DOHH2 (cell line): Measurements from ENCODE around the gene CHERP.
"Not testable (repeated sequence)": the region's sequence is repeated elsewhere in the genome, so short reads cannot be mapped to it uniquely, and the experiment has no call there.

ENCODE experiments used
- H3F3A ChIP-seq: fragments of 200-600 bp; sonication (generic), shearing (Covaris generic); 2 replicates; pipeline ENCODE4 v1.6.0; 2016; ENCODE audit warnings: antibody characterized with exemption, mild to moderate bottlenecking; ENCODE audit not compliant: control insufficient read depth, insufficient read depth
- H3K27ac ChIP-seq: fragments of 200-600 bp; sonication (generic); 2 replicates; pipeline ENCODE4 v1.5.1; 2014; ENCODE audit warnings: low read depth, mild to moderate bottlenecking, low read length, moderate library complexity
- H3K27me3 ChIP-seq: fragments of 200-600 bp; sonication (generic); 2 replicates; pipeline ENCODE4 v1.6.1; 2014; ENCODE audit warnings: mild to moderate bottlenecking, low read length, mixed read lengths; ENCODE audit not compliant: control insufficient read depth
- H3K36me3 ChIP-seq: fragments of 200-600 bp; sonication (generic); 2 replicates; pipeline ENCODE4 v1.6.1; 2014; ENCODE audit warnings: mild to moderate bottlenecking, low read length, moderate library complexity, mixed read lengths; ENCODE audit not compliant: control insufficient read depth
- H3K4me1 ChIP-seq: fragments of 200-600 bp; sonication (generic); 2 replicates; pipeline ENCODE4 v1.6.1; 2014; ENCODE audit warnings: mild to moderate bottlenecking, low read length, mixed read lengths; ENCODE audit not compliant: control insufficient read depth
- H3K4me2 ChIP-seq: fragments of 200-600 bp; sonication (generic); 2 replicates; pipeline ENCODE4 v1.6.0; 2014; ENCODE audit warnings: mild to moderate bottlenecking, low read length, moderate library complexity
- H3K4me3 ChIP-seq: fragments of 200-600 bp; sonication (generic); 2 replicates; pipeline ENCODE4 v1.5.1; 2014; ENCODE audit warnings: mild to moderate bottlenecking, low read length, mixed read lengths
- H3K79me2 ChIP-seq: fragments of 200-600 bp; sonication (generic); 2 replicates; pipeline ENCODE4 v1.6.1; 2014; ENCODE audit warnings: mild to moderate bottlenecking, low read length, mixed read lengths; ENCODE audit not compliant: control insufficient read depth
- H3K9me2 ChIP-seq: fragments of 200-600 bp; sonication (generic); replicated peaks from 2 replicates; pipeline ENCODE4 v1.6.1; 2014; ENCODE audit warnings: mild to moderate bottlenecking, low read length, mixed read lengths; ENCODE audit not compliant: control insufficient read depth
- H3K9me3 ChIP-seq: fragments of 200-600 bp; sonication (generic); 2 replicates; pipeline ENCODE4 v1.6.1; 2014; ENCODE audit warnings: antibody characterized with exemption, low read length, mixed read lengths; ENCODE audit not compliant: control insufficient read depth, insufficient read depth
- H4K20me1 ChIP-seq: fragments of 200-600 bp; sonication (generic); 2 replicates; pipeline ENCODE4 v1.6.0; 2014; ENCODE audit warnings: low read depth, mild to moderate bottlenecking, antibody characterized with exemption, low read length, moderate library complexity; ENCODE audit not compliant: control insufficient read depth, insufficient read depth
- EZH2phosphoT487 ChIP-seq: fragments of 200-600 bp; sonication (generic); IDR thresholded peaks from 2 replicates; pipeline ENCODE4 v1.6.1; 2017; ENCODE audit warnings: borderline replicate concordance, mild to moderate bottlenecking, antibody characterized with exemption, low read length, moderate library complexity, mixed read lengths
- TF ChIP-seq, protein P1 (sequence below): fragments of 200-600 bp; sonication (generic); IDR thresholded peaks from one replicate; pipeline ENCODE4 v1.5.1; 2014; ENCODE audit warnings: antibody characterized with exemption, mild to moderate bottlenecking, low read depth, low read length; ENCODE audit not compliant: poor library complexity, severe bottlenecking

The CHERP gene

DNA sequence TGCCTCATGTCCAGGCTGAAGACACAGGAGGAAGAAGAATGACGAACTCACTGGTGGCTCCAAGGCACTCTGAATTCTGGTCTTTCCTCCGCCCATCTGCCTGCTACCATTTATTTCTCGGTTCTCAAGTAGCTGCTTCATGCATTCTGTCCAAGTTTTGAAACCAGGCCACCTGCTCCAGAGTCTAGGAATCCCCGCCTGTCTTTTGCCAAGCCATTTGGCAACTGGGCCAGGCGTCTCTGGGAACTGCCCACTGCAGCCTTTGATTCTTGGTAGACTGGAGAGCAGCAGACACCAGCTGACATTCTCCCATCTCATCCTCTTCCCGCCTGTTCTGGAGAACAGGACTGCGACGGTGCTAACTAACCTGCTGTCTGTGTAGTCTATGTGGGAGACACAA, 19.1 kb upstream of the CHERP start:
- no peaks in the 10 kb centered on the region for H3K27me3 ChIP-seq
- no peak overlapping the region for H3K4me3 ChIP-seq
- H3K9me2 ChIP-seq = no peaks in the 10 kb centered on the region
- TF ChIP-seq, protein P1, sequence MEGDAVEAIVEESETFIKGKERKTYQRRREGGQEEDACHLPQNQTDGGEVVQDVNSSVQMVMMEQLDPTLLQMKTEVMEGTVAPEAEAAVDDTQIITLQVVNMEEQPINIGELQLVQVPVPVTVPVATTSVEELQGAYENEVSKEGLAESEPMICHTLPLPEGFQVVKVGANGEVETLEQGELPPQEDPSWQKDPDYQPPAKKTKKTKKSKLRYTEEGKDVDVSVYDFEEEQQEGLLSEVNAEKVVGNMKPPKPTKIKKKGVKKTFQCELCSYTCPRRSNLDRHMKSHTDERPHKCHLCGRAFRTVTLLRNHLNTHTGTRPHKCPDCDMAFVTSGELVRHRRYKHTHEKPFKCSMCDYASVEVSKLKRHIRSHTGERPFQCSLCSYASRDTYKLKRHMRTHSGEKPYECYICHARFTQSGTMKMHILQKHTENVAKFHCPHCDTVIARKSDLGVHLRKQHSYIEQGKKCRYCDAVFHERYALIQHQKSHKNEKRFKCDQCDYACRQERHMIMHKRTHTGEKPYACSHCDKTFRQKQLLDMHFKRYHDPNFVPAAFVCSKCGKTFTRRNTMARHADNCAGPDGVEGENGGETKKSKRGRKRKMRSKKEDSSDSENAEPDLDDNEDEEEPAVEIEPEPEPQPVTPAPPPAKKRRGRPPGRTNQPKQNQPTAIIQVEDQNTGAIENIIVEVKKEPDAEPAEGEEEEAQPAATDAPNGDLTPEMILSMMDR = no peak
- no peak for TF ChIP-seq EZH2phosphoT487
- peaks cover 63% of the 10 kb centered on the region for H3K36me3 ChIP-seq
- H4K20me1 ChIP-seq = no peaks in the 10 kb centered on the region
- no peaks in the 10 kb centered on the region for H3F3A ChIP-seq
- H3K27ac ChIP-seq = no peak overlapping the region
- H3K79me2 ChIP-seq = peaks cover 2% of the 10 kb centered on the region; the same call in 1 of the 2 replicates
- no peak overlapping the region for H3K4me2 ChIP-seq
- H3K4me1 ChIP-seq = no peaks in the 10 kb centered on the region
- H3K9me3 ChIP-seq = no peaks in the 10 kb centered on the region

GRCh38 chr19:16559780-16560276, 17.6 kb upstream of the CHERP start:
- H3K9me2 ChIP-seq = no peaks in the 10 kb centered on the region
- no peaks in the 10 kb centered on the region for H3K27me3 ChIP-seq
- H3K4me1 ChIP-seq = no peaks in the 10 kb centered on the region
- TF ChIP-seq, protein P1 = no peak
- no peak for TF ChIP-seq EZH2phosphoT487
- peaks cover 65% of the 10 kb centered on the region for H3K36me3 ChIP-seq
- peaks cover 1% of the 10 kb centered on the region for H3K79me2 ChIP-seq
- no peak overlapping the region for H3K4me3 ChIP-seq
- H3K9me3 ChIP-seq = no peaks in the 10 kb centered on the region
- no peak overlapping the region for H3K27ac ChIP-seq
- no peaks in the 10 kb centered on the region for H4K20me1 ChIP-seq
- no peak overlapping the region for H3K4me2 ChIP-seq
- no peaks in the 10 kb centered on the region for H3F3A ChIP-seq

DNA sequence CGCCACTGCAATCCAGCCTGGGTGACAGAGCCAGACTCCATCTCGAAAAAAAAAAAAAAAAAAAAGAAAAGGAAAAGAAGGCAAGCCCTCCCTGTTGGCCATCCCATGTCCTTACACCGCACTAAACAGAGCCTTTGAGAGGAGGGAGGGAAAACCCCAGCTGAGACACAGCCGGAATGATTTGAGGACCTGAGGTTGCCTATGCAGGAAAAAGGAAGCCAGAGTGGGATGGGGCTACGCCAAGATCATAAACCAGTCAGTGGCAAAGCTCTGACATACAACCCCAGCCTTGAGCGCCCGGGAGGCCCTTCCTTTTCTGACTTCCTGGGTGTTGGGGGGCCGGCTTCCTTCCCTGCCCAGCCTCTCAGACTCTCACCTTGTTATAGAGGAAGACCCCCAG, 12.5 kb upstream of the CHERP start:
- Histone ChIP-seq H3K36me3 (peaks cover 56% of the 10 kb centered on the region), H3K27me3 (no peaks in the 10 kb centered on the region), H3K9me3 (no peaks in the 10 kb centered on the region), H3K4me2 (no peak overlapping the region), H3K79me2 (peaks cover under 1% of the 10 kb centered on the region), H3K27ac (no peak overlapping the region), H3K9me2 (no peaks in the 10 kb centered on the region), H3K4me1 (no peaks in the 10 kb centered on the region), H3F3A (0 out of 2 replicates have a peak, but pooled peaks cover 1% of the 10 kb centered on the region), H4K20me1 (no peaks in the 10 kb centered on the region), H3K4me3 (no peak overlapping the region)
- TF ChIP-seq, protein P1 = no peak
- no peak for TF ChIP-seq EZH2phosphoT487

DNA sequence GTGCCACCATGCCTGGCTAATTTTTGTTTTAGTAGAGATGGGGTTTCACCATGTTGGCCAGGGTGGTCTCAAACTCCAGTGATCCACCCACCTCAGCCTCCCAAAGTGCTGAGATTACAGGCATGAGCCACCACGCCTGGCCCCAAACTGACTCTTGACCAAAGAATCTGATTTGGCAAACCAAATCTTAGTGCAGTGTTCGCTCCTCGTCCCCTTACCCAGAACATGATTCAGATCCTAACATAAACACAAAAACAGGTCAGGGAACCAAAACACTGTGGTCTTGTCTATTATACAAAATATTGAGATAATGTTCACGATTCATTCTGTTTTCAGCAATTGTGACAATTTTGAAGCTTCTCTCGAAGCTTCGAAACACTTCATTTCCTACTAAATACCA, 9.7 kb upstream of the CHERP start:
- peaks cover 11% of the 10 kb centered on the region for H3F3A ChIP-seq
- not testable (repeated sequence) for H3K27ac ChIP-seq, H3K27me3 ChIP-seq, H3K9me3 ChIP-seq, H3K9me2 ChIP-seq, H3K4me2 ChIP-seq, H4K20me1 ChIP-seq, H3K4me3 ChIP-seq
- H3K79me2 ChIP-seq = peaks cover 26% of the 10 kb centered on the region
- peaks cover 51% of the 10 kb centered on the region for H3K36me3 ChIP-seq
- peaks cover 17% of the 10 kb centered on the region for H3K4me1 ChIP-seq
